Right lobe of liver (tissue), 6 donors: Measurements from ENCODE around the gene AUNIP. TPM values are rescaled to one million over a fixed set of nuclear protein-coding genes. Genes with fewer than 3 reads are reported as not detected.

Experiments
- ATAC-seq, 4 donors: fragments of 200-7000 bp; cut with Tn5 transposase; one replicate each; pipeline ENCODE4 v1.9.1; 2020; ENCODE audit warnings: mild to moderate bottlenecking in 4 of 4, moderate library complexity in 4 of 4
- DNase-seq, 3 donors: peaks; one replicate each; pipeline ENCODE4 v3.0.0-alpha.2; 2020
- H3K27ac ChIP-seq, 3 donors: fragments of 200-600 bp; one replicate each; pipeline ENCODE4 v1.8.0; 2022
- H3K27me3 ChIP-seq, 2 donors: fragments of 200-600 bp; one replicate each; pipeline ENCODE4 v1.8.0; 2022
- H3K36me3 ChIP-seq, 4 donors: fragments of 200-600 bp; sonication (generic) in 1 of 4; one replicate each; pipeline versions ENCODE4 v1.5.1 to v1.8.0; 2017 to 2022; ENCODE audit warnings: control low read depth in 1 of 4
- H3K4me1 ChIP-seq, 4 donors: fragments of 200-600 bp; sonication (generic) in 1 of 4; one replicate each; pipeline versions ENCODE4 v1.5.1 to v1.8.0; 2017 to 2022; ENCODE audit warnings: control low read depth in 1 of 4
- H3K4me3 ChIP-seq, 3 donors: fragments of 200-600 bp; one replicate each; pipeline ENCODE4 v1.8.0; 2022
- H3K9me3 ChIP-seq, 4 donors: fragments of 200-600 bp; sonication (generic) in 1 of 4; one replicate each; pipeline versions ENCODE4 v1.5.1 to v1.8.0; 2017 to 2022; ENCODE audit warnings: control low read depth in 1 of 4
- CTCF ChIP-seq, 4 donors: fragments of 200-600 bp in 3 of 4; fragments of 450-650 bp in 1 of 4; IDR thresholded peaks; one replicate each; pipeline versions ENCODE4 v1.5.1 to v1.8.0; 2016 to 2022; ENCODE audit warnings: antibody characterized with exemption in 4 of 4, mild to moderate bottlenecking in 2 of 4
- POLR2A ChIP-seq: fragments of 450-650 bp; IDR thresholded peaks from one replicate; pipeline ENCODE4 v1.6.1; 2017; ENCODE audit warnings: antibody characterized with exemption, mild to moderate bottlenecking
- WGBS: methylation state at CpG from one replicate; pipeline ENCODE4 v1.1.6; 2018; ENCODE audit warnings: low coverage, low lambda C conversion rate; ENCODE audit not compliant: insufficient coverage; ENCODE audit errors: missing lambda C conversion rate; 5-methylcytosine and 5-hydroxymethylcytosine counted together
- intact Hi-C, 2 donors: fragments of 100-400 bp; cut with DNase I; formaldehyde crosslinking; loops; one replicate each; pipeline versions ENCODE4 v1.11.2 to v1.14.1; 2022
- total RNA-seq, 6 experiments: library from RNA; depleted of rRNA in 2 of 6; stranded (reverse); fragments of >200 nt in 2 of 6; fragmentation: NEBNext Ultra II Directional in 3 of 6; extraction: Animal tissue kit (Norgen Biotek cat#: 25700) in 3 of 6; gene quantifications; one replicate each; pipeline versions ENCODE4 v1.1.0 to v1.2.4, GENCODE V29; 2016 to 2023
- donor health status: DM: no; HTN: yes; CAD: no.
- donor health status: DM: no; HTN: no; CAD: no.
- donor health status: DM: no; HTN: no; CAD: no.
- donor health status: DM: no; HTN: yes; CAD: no.
- donor health status: DM: no; HTN: yes; CAD: no.

AUNIP gene
- total RNA-seq, 6 experiments from 2014 or later: 0.43 to 0.56 TPM; not detected in 4

- 40% methylated on average over 1 of the region's 2 CpGs for WGBS
- intact Hi-C loops: no loop called here
- Histone ChIP-seq H3K36me3 (no peaks in the 10 kb centered on the region), H3K4me1 (peaks cover 0 to 45% (median 18%) of the 10 kb centered on the region in 4 donors), H3K27me3 (no peaks in the 10 kb centered on the region), H3K9me3 (no peaks in the 10 kb centered on the region), H3K27ac (no peak overlapping the region), H3K4me3 (no peak overlapping the region)
- DNase-seq (no peak), ATAC-seq (no peak)
- TF ChIP-seq POLR2A (no peak), CTCF (IDR thresholded peaks at IDR 0.05) (no peak)
Measured at GRCh38 chr1:25876693-25877077, 17.4 kb upstream of the AUNIP start.

GRCh38 chr1:25875856-25876692 lies 16.8 kb upstream of the AUNIP start:
- no peaks in the 10 kb centered on the region for H3K9me3 ChIP-seq
- H3K27ac ChIP-seq: peak overlapping the region; percentile 66 to 70 (median 67)
- no peak for TF ChIP-seq POLR2A
- no peak for TF ChIP-seq CTCF (IDR thresholded peaks at IDR 0.05)

GRCh38 chr1:25875154-25875855 lies 16.0 kb upstream of the AUNIP start, which contains the start of gene PAQR7:
Gene PAQR7 (minus strand): TSS chr1:25875708. CDS start chr1:25863839, 11,869 bp downstream.
- Histone ChIP-seq H3K9me3 (no peaks in the 10 kb centered on the region), H3K36me3 (no peaks in the 10 kb centered on the region), H3K27me3 (no peaks in the 10 kb centered on the region), H3K4me1 (peaks cover 0 to 59% (median 25%) of the 10 kb centered on the region in 4 donors), H3K27ac (peak within 1 kb of the TSS; percentile 66 to 70 (median 67)), H3K4me3 (peak within 1 kb of the TSS; percentile 55 to 61 (median 59))
- intact Hi-C loops: no loop called here
- peak; percentile 81 to 91 (median 89) for DNase-seq
- ATAC-seq: peak; percentile 57 to 74 (median 66)
- 0% methylated on average over 36 of the region's 75 CpGs for WGBS
- TF ChIP-seq CTCF (IDR thresholded peaks at IDR 0.05): no peak
- TF ChIP-seq POLR2A: peak; percentile 56

More at GRCh38 chr1:25875856-25876692, 16.8 kb upstream of the AUNIP start:
- Histone ChIP-seq H3K4me1 (peaks cover 0 to 51% (median 22%) of the 10 kb centered on the region in 4 donors), H3K36me3 (no peaks in the 10 kb centered on the region), H3K27me3 (no peaks in the 10 kb centered on the region), H3K4me3 (peak overlapping the region; percentile 55 to 61 (median 59))
- WGBS: 53% methylated on average over 10 of the region's 32 CpGs
- ATAC-seq: peak in 1 of 4 donors; percentile 14
- peak in 1 of 3 donors; percentile 58 for DNase-seq
- intact Hi-C loops: no loop called here

- WGBS: 6% methylated on average over 3 of the region's 8 CpGs
- Histone ChIP-seq H3K27me3 (no peaks in the 10 kb centered on the region), H3K4me3 (peak overlapping the region; percentile 55 to 61 (median 59)), H3K4me1 (peaks cover 0 to 59% (median 25%) of the 10 kb centered on the region in 4 donors), H3K27ac (peak overlapping the region; percentile 66 to 70 (median 67)), H3K36me3 (no peaks in the 10 kb centered on the region), H3K9me3 (no peaks in the 10 kb centered on the region)
- intact Hi-C loops: no loop called here
- ATAC-seq: no peak
- no peak for TF ChIP-seq POLR2A
- no peak for DNase-seq
Measured at GRCh38 chr1:25874635-25875153, 15.4 kb upstream of the AUNIP start.
